Limb (tissue), 2 donors: ENCODE data around the gene MET.

ENCODE experiments used
- DNase-seq, 2 donors: peaks; one replicate each; pipeline ENCODE4 v3.0.0-alpha.2; 2016; ENCODE audit errors: extremely low spot score in 2 of 2

MET gene

GRCh38 chr7:116663744-116664143 lies 8.3 kb upstream of the MET start:
- no peak for DNase-seq

GRCh38 chr7:116665332-116665996 lies 6.5 kb upstream of the MET start:
- no peak for DNase-seq

- DNase-seq = no peak
These were observed 2.2 kb upstream of the MET start for GRCh38 chr7:116669769-116670168.

GRCh38 chr7:116670409-116671015 lies 1.5 kb upstream of the MET start:
- no peak for DNase-seq

- DNase-seq = no peak
These were observed 885 bp upstream of the MET start for GRCh38 chr7:116671111-116671510.

GRCh38 chr7:116672596-116673456 lies 830 bp downstream of the MET start:
- peak in 1 of 2 donors; percentile 46 for DNase-seq

- DNase-seq = no peak
These were observed 1.5 kb downstream of the MET start for GRCh38 chr7:116673457-116673865.

- no peak for DNase-seq
These were observed 2.6 kb downstream of the MET start for GRCh38 chr7:116674508-116675173.

GRCh38 chr7:116675812-116676355 lies 3.9 kb downstream of the MET start:
- DNase-seq = no peak

GRCh38 chr7:116678780-116679179 lies 6.8 kb downstream of the MET start:
- no peak for DNase-seq

- no peak for DNase-seq
These were observed 7.5 kb downstream of the MET start for GRCh38 chr7:116679500-116679899.

- no peak for DNase-seq
These were observed 11.8 kb downstream of the MET start for GRCh38 chr7:116683786-116684185.

GRCh38 chr7:116686033-116686432 lies 14.0 kb downstream of the MET start:
- no peak for DNase-seq

- DNase-seq = no peak
These were observed 14.9 kb downstream of the MET start for GRCh38 chr7:116686812-116687419.

GRCh38 chr7:116687801-116688201 lies 15.8 kb downstream of the MET start:
- no peak for DNase-seq

GRCh38 chr7:116689790-116690259 lies 17.8 kb downstream of the MET start:
- no peak for DNase-seq

GRCh38 chr7:116691664-116692063 lies 19.7 kb downstream of the MET start:
- no peak for DNase-seq

- no peak for DNase-seq
These were observed 20.7 kb downstream of the MET start for GRCh38 chr7:116692401-116693308.

- DNase-seq = no peak
These were observed 24.7 kb downstream of the MET start for GRCh38 chr7:116696707-116697106.

- no peak for DNase-seq
These were observed 25.2 kb downstream of the MET start for GRCh38 chr7:116697152-116697551.
